HG02943 (cell line): Measurements from ENCODE around the gene CCR5.

Source experiments
- ATAC-seq: cut with Tn5 transposase; IDR thresholded peaks from one replicate; pipeline ENCODE4 v1.9.1; 2021; ENCODE audit warnings: mild to moderate bottlenecking, low read depth, moderate library complexity; ENCODE audit not compliant: unreplicated experiment

Gene CCR5

DNA sequence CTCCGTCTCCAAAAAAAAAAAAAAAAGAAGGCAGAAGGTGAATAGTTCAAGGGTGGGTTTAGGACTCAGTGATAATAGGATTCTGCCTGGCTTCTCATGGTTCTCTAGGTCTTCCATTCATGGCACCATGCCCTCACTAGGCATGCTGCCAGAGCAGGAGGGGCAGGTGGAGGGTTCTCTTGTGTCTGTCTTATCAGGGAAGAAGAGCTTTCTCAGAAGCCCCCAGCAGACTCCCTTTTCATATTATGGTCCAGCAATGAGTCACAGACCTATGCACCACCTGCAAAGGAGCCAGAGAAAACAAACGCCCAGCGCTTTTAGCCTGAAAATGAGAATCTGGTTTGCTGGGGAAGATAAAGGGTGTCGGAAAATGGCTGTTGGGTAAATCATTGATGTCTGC lies 13.8 kb upstream of the CCR5 start:
- no peak for ATAC-seq

DNA sequence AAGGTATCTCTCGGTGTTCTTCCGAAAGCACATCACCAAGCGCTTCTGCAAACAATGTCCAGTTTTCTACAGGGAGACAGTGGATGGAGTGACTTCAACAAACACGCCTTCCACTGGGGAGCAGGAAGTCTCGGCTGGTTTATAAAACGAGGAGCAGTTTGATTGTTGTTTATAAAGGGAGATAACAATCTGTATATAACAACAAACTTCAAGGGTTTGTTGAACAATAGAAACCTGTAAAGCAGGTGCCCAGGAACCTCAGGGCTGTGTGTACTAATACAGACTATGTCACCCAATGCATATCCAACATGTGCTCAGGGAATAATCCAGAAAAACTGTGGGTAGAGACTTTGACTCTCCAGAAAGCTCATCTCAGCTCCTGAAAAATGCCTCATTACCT lies 12.3 kb upstream of the CCR5 start:
- no peak for ATAC-seq

DNA sequence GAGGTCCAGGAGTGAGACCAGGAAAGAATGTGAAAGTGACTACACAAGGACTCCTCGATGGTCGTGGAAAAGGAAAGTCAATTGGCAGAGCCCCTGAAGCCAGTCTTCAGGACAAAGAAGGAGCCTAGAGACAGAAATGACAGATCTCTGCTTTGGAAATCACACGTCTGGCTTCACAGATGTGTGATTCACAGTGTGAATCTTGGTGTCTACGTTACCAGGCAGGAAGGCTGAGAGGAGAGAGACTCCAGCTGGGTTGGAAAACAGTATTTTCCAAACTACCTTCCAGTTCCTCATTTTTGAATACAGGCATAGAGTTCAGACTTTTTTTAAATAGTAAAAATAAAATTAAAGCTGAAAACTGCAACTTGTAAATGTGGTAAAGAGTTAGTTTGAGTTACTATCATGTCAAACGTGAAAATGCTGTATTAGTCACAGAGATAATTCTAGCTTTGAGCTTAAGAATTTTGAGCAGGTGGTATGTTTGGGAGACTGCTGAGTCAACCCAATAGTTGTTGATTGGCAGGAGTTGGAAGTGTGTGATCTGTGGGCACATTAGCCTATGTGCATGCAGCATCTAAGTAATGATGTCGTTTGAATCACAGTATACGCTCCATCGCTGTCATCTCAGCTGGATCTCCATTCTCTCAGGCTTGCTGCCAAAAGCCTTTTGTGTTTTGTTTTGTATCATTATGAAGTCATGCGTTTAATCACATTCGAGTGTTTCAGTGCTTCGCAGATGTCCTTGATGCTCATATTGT lies 10.8 kb upstream of the CCR5 start:
- ATAC-seq = no peak

DNA sequence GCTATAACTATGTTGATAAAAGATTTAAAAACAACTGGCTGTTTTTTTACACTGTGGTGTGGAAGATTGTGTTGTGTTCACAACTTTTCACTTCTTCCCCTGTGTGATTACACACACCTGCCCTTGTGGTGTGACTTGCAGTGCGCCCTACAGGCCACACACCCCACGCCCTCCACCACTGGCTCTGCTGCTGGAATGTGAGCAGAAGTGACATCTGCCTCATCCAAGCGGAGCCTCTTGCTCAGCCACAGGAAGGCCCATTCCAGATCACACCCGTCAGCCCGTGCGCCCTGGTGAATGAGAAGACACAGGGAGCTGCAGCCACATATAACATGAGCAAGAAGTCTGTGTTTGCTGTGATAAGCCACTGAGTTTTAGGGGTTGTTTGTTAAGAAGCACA lies 9.8 kb upstream of the CCR5 start:
- no peak for ATAC-seq

DNA sequence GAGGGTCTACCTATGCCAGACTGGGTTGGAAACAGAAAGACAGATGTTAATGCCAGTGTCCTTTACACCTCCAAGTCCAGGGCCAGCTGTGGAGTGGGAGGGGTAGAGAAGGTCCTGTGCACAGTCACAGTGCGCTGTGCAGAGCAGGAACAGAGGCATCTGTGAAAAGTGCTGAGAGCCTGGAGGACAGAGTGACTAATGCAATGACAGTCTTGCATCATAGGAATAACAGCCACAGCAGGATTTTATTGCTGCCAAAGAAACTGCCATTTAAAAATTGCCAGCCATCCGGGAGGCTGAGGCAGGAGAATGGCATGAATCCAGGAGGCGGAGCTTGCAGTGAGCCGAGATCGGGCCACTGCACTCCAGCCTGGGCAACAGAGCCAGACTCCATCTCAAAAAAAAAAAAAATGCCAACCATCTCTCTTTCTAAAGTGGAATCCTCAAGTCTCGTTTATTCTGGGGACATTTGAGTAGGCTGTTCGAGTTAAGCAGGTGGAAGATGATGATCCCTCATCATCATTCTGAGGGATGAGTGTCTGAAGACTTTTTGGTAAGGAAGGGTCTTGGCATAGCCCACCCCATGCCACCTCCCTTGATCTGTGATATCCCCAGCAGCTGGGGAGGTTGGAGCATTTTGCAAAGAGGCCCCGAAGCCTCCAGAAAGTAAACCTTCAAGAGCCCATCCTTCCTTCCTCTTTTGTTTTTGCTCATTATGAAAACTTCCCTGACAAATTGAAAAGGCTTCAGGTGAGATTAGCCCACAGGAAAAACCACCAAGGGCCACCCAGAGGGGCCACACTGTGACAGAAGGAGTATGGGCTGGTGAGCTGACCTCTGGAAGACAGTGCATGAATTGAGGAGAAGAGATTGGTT lies 9.1 kb upstream of the CCR5 start:
- no peak for ATAC-seq

DNA sequence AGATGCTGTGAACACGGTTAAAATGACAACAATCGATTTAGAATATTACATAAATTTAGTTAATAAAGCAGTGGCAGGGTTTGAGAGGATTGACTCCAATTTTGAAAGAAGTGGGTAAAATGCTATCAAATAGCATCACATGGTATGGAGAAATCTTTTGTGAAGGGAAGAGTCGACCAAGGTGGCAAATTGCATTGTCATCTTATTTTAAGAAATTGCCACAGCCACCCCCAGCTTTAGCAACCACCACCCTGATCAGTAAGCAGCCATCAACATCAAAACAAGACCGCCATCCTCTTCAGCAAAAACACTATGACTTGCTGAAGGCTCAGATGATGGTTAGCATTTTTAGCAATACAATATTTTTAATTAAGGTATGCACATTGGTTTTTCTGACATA lies 5.7 kb upstream of the CCR5 start:
- no peak for ATAC-seq

DNA sequence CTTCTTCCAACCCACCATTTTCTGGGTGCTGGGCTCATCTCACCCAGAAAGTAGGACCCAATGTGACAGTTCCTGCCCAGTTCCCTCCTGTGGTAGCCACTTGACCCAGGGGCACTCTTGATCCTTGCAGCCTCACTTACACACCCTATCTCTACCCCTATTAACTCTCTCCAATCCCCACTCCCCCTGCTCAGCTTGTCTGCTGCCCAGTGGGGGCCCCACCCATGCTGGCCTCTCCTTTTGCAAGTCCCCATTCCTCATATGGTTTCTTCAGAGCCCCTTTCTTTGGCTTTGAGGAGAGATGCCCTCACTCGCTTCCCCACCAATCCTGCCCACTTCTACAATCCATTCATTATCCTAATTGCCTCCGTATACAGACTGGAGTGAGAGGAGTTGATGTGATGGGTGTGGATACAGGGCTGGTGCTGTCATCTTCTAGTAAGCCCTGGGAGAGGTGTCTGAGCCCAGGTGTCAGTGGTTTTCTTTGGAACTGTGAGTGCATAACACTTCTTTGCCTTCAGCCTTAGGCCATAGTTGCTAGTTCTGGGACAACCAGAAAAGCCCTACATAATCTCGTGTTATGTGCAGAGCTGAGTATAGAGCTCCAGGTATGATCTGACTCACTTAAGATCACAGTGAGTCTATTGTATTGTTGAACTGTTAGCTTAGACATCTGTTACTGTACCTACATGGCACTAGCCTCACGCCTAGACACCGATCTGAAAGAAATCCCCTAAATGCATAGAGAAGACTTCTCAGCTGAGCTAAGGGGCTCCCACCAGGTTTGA lies 4.8 kb upstream of the CCR5 start:
- ATAC-seq = no peak

DNA sequence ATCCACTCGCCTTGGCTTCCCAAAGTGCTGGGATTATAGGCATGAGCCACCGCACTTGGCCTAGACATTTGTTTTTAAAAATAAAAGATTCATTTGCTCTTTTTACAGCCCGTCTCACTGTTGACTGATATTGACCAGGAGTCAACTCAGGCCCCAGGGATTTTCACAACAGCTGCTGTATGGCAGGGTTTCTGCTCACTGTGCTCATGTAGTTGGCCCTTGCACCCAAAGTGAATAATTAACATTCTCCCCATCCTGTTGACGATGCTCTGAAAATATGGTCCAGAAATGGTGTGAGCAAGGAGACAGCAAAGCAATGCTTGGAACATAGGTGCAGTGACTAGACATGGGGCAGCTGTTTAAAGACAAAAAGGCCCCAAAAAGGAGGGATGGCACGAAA lies 2.9 kb upstream of the CCR5 start:
- no peak for ATAC-seq

DNA sequence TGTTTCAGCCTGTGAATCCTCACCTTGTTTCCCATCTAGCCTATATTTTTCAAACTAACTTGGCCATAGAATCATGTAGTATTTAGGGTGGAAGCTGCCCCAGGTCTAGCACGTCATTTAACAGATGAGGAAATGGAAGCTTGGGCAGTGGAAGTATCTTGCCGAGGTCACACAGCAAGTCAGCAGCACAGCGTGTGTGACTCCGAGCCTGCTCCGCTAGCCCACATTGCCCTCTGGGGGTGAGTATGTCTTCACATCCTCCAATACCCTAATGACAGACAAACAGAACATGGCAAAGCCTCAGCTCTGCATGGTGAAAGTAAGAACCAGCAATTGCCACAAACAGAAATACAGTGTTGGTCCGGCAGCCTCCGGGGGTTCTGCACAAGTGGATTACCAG lies 2.2 kb upstream of the CCR5 start:
- no peak for ATAC-seq

DNA sequence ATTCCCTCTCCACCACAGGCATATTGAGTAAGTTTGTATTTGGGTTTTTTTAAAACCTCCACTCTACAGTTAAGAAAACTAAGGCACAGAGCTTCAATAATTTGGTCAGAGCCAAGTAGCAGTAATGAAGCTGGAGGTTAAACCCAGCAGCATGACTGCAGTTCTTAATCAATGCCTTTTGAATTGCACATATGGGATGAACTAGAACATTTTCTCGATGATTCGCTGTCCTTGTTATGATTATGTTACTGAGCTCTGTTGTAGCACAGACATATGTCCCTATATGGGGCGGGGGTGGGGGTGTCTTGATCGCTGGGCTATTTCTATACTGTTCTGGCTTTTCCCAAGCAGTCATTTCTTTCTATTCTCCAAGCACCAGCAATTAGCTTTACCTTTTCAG lies 1.6 kb upstream of the CCR5 start:
- no peak for ATAC-seq

DNA sequence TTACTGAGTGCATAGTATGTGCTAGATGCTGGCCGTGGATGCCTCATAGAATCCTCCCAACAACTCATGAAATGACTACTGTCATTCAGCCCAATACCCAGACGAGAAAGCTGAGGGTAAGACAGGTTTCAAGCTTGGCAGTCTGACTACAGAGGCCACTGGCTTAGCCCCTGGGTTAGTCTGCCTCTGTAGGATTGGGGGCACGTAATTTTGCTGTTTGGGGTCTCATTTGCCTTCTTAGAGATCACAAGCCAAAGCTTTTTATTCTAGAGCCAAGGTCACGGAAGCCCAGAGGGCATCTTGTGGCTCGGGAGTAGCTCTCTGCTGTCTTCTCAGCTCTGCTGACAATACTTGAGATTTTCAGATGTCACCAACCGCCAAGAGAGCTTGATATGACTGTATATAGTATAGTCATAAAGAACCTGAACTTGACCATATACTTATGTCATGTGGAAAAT lies 1.0 kb upstream of the CCR5 start:
- ATAC-seq = no peak

DNA sequence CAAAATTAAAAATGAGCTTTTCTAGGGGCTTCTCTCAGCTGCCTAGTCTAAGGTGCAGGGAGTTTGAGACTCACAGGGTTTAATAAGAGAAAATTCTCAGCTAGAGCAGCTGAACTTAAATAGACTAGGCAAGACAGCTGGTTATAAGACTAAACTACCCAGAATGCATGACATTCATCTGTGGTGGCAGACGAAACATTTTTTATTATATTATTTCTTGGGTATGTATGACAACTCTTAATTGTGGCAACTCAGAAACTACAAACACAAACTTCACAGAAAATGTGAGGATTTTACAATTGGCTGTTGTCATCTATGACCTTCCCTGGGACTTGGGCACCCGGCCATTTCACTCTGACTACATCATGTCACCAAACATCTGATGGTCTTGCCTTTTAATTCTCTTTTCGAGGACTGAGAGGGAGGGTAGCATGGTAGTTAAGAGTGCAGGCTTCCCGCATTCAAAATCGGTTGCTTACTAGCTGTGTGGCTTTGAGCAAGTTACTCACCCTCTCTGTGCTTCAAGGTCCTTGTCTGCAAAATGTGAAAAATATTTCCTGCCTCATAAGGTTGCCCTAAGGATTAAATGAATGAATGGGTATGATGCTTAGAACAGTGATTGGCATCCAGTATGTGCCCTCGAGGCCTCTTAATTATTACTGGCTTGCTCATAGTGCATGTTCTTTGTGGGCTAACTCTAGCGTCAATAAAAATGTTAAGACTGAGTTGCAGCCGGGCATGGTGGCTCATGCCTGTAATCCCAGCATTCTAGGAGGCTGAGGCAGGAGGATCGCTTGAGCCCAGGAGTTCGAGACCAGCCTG lies 984 bp downstream of the CCR5 start:
- ATAC-seq = no peak

DNA sequence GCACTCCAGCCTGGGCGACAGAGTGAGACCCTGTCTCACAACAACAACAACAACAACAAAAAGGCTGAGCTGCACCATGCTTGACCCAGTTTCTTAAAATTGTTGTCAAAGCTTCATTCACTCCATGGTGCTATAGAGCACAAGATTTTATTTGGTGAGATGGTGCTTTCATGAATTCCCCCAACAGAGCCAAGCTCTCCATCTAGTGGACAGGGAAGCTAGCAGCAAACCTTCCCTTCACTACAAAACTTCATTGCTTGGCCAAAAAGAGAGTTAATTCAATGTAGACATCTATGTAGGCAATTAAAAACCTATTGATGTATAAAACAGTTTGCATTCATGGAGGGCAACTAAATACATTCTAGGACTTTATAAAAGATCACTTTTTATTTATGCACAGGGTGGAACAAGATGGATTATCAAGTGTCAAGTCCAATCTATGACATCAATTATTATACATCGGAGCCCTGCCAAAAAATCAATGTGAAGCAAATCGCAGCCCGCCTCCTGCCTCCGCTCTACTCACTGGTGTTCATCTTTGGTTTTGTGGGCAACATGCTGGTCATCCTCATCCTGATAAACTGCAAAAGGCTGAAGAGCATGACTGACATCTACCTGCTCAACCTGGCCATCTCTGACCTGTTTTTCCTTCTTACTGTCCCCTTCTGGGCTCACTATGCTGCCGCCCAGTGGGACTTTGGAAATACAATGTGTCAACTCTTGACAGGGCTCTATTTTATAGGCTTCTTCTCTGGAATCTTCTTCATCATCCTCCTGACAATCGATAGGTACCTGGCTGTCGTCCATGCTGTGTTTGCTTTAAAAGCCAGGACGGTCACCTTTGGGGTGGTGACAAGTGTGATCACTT lies 2.0 kb downstream of the CCR5 start:
- ATAC-seq = no peak

DNA sequence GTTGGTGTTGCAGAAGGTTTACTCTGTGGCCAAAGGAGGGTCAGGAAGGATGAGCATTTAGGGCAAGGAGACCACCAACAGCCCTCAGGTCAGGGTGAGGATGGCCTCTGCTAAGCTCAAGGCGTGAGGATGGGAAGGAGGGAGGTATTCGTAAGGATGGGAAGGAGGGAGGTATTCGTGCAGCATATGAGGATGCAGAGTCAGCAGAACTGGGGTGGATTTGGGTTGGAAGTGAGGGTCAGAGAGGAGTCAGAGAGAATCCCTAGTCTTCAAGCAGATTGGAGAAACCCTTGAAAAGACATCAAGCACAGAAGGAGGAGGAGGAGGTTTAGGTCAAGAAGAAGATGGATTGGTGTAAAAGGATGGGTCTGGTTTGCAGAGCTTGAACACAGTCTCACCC lies 4.0 kb downstream of the CCR5 start:
- no peak for ATAC-seq

DNA sequence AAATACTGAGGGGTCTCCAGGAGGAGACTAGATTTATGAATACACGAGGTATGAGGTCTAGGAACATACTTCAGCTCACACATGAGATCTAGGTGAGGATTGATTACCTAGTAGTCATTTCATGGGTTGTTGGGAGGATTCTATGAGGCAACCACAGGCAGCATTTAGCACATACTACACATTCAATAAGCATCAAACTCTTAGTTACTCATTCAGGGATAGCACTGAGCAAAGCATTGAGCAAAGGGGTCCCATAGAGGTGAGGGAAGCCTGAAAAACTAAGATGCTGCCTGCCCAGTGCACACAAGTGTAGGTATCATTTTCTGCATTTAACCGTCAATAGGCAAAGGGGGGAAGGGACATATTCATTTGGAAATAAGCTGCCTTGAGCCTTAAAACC lies 4.5 kb downstream of the CCR5 start:
- no peak for ATAC-seq

DNA sequence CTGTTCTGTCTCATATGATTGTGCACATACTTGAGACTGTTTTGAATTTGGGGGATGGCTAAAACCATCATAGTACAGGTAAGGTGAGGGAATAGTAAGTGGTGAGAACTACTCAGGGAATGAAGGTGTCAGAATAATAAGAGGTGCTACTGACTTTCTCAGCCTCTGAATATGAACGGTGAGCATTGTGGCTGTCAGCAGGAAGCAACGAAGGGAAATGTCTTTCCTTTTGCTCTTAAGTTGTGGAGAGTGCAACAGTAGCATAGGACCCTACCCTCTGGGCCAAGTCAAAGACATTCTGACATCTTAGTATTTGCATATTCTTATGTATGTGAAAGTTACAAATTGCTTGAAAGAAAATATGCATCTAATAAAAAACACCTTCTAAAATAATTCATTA lies 5.1 kb downstream of the CCR5 start:
- no peak for ATAC-seq

DNA sequence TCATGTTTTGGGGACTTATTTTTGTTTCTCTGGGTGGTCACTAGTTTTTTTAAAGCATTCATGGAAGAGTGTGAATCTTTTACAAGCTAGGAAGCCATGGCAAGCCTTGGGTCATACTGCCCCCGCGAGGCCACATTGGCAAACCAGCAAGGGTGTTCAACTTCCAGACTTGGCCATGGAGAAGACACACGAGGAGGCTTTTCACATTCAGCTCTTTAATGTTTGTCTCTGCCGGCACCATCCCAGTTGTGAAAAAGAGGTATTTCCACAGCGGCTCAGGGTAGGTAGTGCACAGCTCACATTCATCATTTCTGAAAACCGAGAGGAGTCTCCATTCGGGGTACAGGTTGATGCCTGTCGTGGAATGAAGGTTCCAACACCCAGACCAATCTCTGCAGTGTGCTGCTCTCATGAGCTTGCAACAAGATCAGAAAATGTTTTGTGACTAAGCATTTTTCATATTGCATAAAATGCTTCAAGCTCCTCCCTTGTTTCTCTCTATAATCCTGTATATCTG lies 7.7 kb downstream of the CCR5 start:
- no peak for ATAC-seq

DNA sequence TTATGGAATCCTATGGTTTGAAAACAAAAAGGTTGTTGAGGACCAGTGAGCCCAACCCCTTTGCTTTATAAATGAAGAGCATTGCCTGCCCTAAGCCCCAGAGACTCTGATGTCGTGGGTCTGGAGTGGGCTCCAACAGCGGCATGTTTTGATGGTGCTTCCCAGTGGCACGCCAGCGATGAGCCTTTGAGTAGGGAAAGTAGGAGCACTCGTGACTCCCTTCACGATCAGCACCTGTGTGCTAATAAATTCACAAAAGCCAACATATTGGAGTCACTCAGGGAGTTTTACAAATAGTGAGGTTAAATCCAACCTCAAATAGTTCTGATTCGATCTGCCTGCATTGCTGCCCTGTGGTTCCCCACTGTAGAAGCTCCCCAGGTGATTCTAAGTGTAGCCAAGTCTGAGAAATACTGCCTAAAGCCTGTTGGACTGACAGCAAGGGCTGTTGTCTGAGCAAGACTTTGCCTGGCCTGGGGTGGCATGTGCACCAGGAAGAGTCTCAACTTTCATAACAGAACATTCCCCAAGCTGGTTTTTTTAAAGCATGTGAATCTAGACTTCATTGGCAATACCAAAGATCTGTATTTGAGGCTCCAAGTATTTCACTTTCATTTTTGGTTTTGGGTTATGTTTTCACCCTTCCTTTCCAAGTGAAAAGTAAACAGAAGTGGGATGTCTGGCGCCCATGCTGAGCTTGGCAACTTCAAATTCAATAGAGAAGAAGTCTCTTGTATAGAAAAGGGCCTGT lies 9.9 kb downstream of the CCR5 start:
- ATAC-seq = no peak
